HepG2 (cell line): Measurements from ENCODE around the gene GRK3. TPM values are rescaled to one million over a fixed set of nuclear protein-coding genes. Genes with fewer than 3 reads are reported as not detected.
A peak's percentile ranks its signal among the peaks of the same experiment; 100 is the strongest.

Source experiments
- ATAC-seq: fragments of 200-7000 bp; cut with Tn5 transposase; 3 replicates; pipeline ENCODE4 v1.9.1; 2020; ENCODE audit warnings: mild to moderate bottlenecking, moderate library complexity
- BruUV-seq: library from RNA; stranded (reverse); fragments of 400-500 nt; replicated peaks from 2 replicates; lab custom pipeline; 2021; lab: Mats Ljungman, UMichigan
- CTCF ChIA-PET: fragments of 300-600 bp; formaldehyde crosslinking; extraction: SDS; loops from one replicate; lab custom pipeline; 2021; ENCODE audit warnings: low total read pairs, inconsistent platforms, low intra/inter-chr PET ratio; lab: Yijun Ruan, JAX
- POLR2A ChIA-PET: fragments of 350-600 bp; sonication (Branson Sonifier 250); formaldehyde crosslinking; loops from one replicate; lab custom pipeline; 2020; ENCODE audit warnings: antibody characterized with exemption, inconsistent platforms; lab: Yijun Ruan, JAX
- DNase-seq: peaks from one replicate; pipeline ENCODE4 v3.0.0-alpha.2; 2015; ENCODE audit warnings: low spot score
- FAIRE-seq: peaks from 3 replicates; lab custom pipeline; 2011; peaks lifted over from hg19 to GRCh38; lab: Jason Lieb, UNC
- H2AFZ ChIP-seq: one replicate; pipeline ENCODE4 v1.6.1; 2011; ENCODE audit warnings: low read length, inconsistent platforms
- H3K27ac ChIP-seq: fragments of 300-600 bp; 3 replicates; pipeline ENCODE4 v1.8.0; 2011; ENCODE audit warnings: mixed run types, mild to moderate bottlenecking, mixed read lengths, low read length, inconsistent platforms; ENCODE audit not compliant: insufficient read depth; ENCODE audit errors: extremely low read length
- H3K27me3 ChIP-seq, 2 experiments: fragments of 200-600 bp in 1 of 2; 2 replicates in 1 of 2; 3 replicates in 1 of 2; pipeline versions ENCODE4 v1.6.0 to v1.8.0; 2011; ENCODE audit warnings: low read length in 2 of 2, mild to moderate bottlenecking in 2 of 2, moderate library complexity in 2 of 2, inconsistent platforms in 1 of 2; ENCODE audit not compliant: insufficient read depth in 2 of 2, control insufficient read depth in 1 of 2
- H3K36me3 ChIP-seq, 2 experiments: fragments of 200-600 bp in 1 of 2; replicated peaks in 1 of 2; 2 replicates in 1 of 2; 3 replicates in 1 of 2; pipeline versions ENCODE4 v1.5.1 to v1.8.0; 2011; ENCODE audit warnings: low read length in 2 of 2, inconsistent platforms in 1 of 2; ENCODE audit not compliant: insufficient read depth in 2 of 2, control insufficient read depth in 1 of 2
- H3K4me1 ChIP-seq: 2 replicates; pipeline ENCODE4 v1.5.1; 2012; ENCODE audit warnings: low read length, inconsistent platforms; ENCODE audit not compliant: insufficient read depth
- H3K4me2 ChIP-seq: 2 replicates; pipeline ENCODE4 v1.6.0; 2011; ENCODE audit warnings: low read depth, low read length, inconsistent platforms
- H3K4me3 ChIP-seq, 3 experiments: fragments of 200-600 bp in 1 of 3; sonication (generic), shearing (Covaris generic) in 1 of 3; replicated peaks in 1 of 3; 2 replicates each; pipeline ENCODE4 v1.5.1; 2011 to 2016; ENCODE audit warnings: low read length in 3 of 3, inconsistent platforms in 2 of 3, low read depth in 2 of 3, mild to moderate bottlenecking in 2 of 3, control low read depth in 1 of 3, mixed read lengths in 1 of 3; ENCODE audit not compliant: insufficient read depth in 1 of 3
- H3K79me2 ChIP-seq: one replicate; pipeline ENCODE4 v1.6.1; 2011; ENCODE audit warnings: low read length, inconsistent platforms; ENCODE audit not compliant: insufficient read depth
- H3K9ac ChIP-seq: 2 replicates; pipeline ENCODE4 v1.6.0; 2011; ENCODE audit warnings: mild to moderate bottlenecking, low read depth, low read length, inconsistent platforms; ENCODE audit not compliant: insufficient read depth
- H3K9me3 ChIP-seq: 2 replicates; pipeline ENCODE4 v1.5.1; 2012; ENCODE audit warnings: mild to moderate bottlenecking, low read length
- H4K20me1 ChIP-seq: 2 replicates; pipeline ENCODE4 v1.6.0; 2011; ENCODE audit warnings: inconsistent platforms, mild to moderate bottlenecking, low read length, moderate library complexity; ENCODE audit not compliant: insufficient read depth
- SOX13 ChIP-seq, 3 experiments: fragments of 450-650 bp in 1 of 3; sonication (generic) in 1 of 3; formaldehyde crosslinking in 1 of 3; IDR thresholded peaks in 2 of 3; conservative IDR thresholded peaks in 1 of 3; 2 replicates each; pipeline versions ENCODE4 v1.5.0 to v1.6.1; 2016 to 2020; ENCODE audit warnings: antibody characterized with exemption in 1 of 3, mild to moderate bottlenecking in 1 of 3, missing compliant biosample characterization in 1 of 3, missing genetic modification reagents in 1 of 3, moderate library complexity in 1 of 3
- ZBTB20 ChIP-seq: sonication (generic); formaldehyde crosslinking; IDR thresholded peaks from 2 replicates; pipeline ENCODE4 v1.8.1; 2023; ENCODE audit warnings: missing genetic modification reagents, low read depth, mild to moderate bottlenecking, borderline replicate concordance
- ZNF749 ChIP-seq: sonication (generic); formaldehyde crosslinking; IDR thresholded peaks from 2 replicates; pipeline ENCODE4 v1.8.0; 2022; ENCODE audit warnings: mild to moderate bottlenecking, missing genetic modification reagents, moderate library complexity, borderline replicate concordance
- WGBS: methylation state at CpG from one replicate; pipeline ENCODE4 v1.1.6; 2017; ENCODE audit warnings: low lambda C conversion rate; 5-methylcytosine and 5-hydroxymethylcytosine counted together
- in situ Hi-C: cut with HindIII; loops from 2 replicates; pipeline ENCODE4 v1.10.0; 2017; ENCODE audit warnings: low pct_unique_long_range_greater_than_20kb; ENCODE audit not compliant: extremely low pct_ligation_motif_present
- intact Hi-C: fragments of 100-400 bp; cut with micrococcal nuclease; formaldehyde crosslinking; loops from one replicate; pipeline ENCODE4 v1.10.0; 2022; ENCODE audit not compliant: unreplicated experiment
- polyA plus RNA-seq, 8 experiments: library from polyadenylated mRNA; depleted of rRNA in 3 of 8; stranded (reverse) in 7 of 8; unstranded in 1 of 8; fragments of >200 nt; fragmentation: Illumina TruSeq in 4 of 8; extraction: Trizol in 4 of 8; gene quantifications; 2 replicates each; pipeline versions ENCODE4 v1.2.1 to v1.2.3, GENCODE V29; 2011 to 2016; ENCODE audit warnings: low read depth in 4 of 8, missing spikeins in 1 of 8, mixed read lengths in 1 of 8; ENCODE audit not compliant: insufficient read depth in 1 of 8
- total RNA-seq, 5 experiments: library from RNA; depleted of rRNA; stranded (reverse); fragments of >200 nt; fragmentation: Illumina TruSeq; extraction: Trizol; gene quantifications; 2 replicates each; pipeline ENCODE4 v1.2.3, GENCODE V29; 2016; ENCODE audit warnings: low read depth in 1 of 5
- TF ChIP-seq, protein P1 (sequence below), 2 experiments: IDR thresholded peaks; 2 replicates each; pipeline ENCODE4 v1.6.1; 2011 to 2012; ENCODE audit warnings: low read length in 2 of 2, borderline replicate concordance in 1 of 2, low read depth in 1 of 2, mild to moderate bottlenecking in 1 of 2, moderate library complexity in 1 of 2
- TF ChIP-seq, protein P2 (sequence below): sonication (generic); formaldehyde crosslinking; IDR thresholded peaks from 2 replicates; pipeline ENCODE4 v1.8.0; 2022; ENCODE audit warnings: mild to moderate bottlenecking, missing genetic modification reagents, moderate library complexity

GRK3 gene
- total and polyA plus RNA-seq, 2 of the 13 experiments (the other 11 are each of a cell fraction or from before 2014, with no cell fraction given): 8.5 to 16.7 TPM

DNA sequence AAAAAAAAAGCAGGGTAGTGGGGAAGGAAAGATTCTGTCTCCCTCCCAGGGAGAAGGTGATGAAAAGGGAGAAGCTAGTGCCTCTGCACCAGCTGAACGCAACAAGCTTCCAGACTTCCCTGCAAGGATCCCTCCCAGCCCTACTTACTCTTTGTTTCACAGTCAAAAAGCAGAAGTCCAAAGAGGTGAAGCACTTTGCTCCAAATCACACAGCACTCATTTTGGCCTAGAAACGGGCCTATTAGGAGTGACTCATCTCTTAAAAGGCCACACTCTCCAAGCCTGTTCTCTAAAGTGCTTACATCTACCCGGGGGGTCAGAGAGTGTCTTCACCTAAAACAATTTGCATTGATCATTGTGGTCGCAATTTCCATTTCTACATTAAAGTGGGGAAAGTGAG lies 17.7 kb upstream of the GRK3 start (continued):
- TF ChIP-seq, protein P1, sequence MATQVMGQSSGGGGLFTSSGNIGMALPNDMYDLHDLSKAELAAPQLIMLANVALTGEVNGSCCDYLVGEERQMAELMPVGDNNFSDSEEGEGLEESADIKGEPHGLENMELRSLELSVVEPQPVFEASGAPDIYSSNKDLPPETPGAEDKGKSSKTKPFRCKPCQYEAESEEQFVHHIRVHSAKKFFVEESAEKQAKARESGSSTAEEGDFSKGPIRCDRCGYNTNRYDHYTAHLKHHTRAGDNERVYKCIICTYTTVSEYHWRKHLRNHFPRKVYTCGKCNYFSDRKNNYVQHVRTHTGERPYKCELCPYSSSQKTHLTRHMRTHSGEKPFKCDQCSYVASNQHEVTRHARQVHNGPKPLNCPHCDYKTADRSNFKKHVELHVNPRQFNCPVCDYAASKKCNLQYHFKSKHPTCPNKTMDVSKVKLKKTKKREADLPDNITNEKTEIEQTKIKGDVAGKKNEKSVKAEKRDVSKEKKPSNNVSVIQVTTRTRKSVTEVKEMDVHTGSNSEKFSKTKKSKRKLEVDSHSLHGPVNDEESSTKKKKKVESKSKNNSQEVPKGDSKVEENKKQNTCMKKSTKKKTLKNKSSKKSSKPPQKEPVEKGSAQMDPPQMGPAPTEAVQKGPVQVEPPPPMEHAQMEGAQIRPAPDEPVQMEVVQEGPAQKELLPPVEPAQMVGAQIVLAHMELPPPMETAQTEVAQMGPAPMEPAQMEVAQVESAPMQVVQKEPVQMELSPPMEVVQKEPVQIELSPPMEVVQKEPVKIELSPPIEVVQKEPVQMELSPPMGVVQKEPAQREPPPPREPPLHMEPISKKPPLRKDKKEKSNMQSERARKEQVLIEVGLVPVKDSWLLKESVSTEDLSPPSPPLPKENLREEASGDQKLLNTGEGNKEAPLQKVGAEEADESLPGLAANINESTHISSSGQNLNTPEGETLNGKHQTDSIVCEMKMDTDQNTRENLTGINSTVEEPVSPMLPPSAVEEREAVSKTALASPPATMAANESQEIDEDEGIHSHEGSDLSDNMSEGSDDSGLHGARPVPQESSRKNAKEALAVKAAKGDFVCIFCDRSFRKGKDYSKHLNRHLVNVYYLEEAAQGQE (IDR thresholded peaks at IDR 0.05; ENCODE audit: borderline replicate concordance in 1 of 2, low read depth in 1 of 2, low read length in 2 of 2): no peak
- TF ChIP-seq, protein P2, sequence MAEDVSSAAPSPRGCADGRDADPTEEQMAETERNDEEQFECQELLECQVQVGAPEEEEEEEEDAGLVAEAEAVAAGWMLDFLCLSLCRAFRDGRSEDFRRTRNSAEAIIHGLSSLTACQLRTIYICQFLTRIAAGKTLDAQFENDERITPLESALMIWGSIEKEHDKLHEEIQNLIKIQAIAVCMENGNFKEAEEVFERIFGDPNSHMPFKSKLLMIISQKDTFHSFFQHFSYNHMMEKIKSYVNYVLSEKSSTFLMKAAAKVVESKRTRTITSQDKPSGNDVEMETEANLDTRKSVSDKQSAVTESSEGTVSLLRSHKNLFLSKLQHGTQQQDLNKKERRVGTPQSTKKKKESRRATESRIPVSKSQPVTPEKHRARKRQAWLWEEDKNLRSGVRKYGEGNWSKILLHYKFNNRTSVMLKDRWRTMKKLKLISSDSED (CRISPR knock-in tag): no peak
- TF ChIP-seq ZNF749 (CRISPR knock-in tag): no peak
- TF ChIP-seq, all 625 proteins: peak for 0

DNA sequence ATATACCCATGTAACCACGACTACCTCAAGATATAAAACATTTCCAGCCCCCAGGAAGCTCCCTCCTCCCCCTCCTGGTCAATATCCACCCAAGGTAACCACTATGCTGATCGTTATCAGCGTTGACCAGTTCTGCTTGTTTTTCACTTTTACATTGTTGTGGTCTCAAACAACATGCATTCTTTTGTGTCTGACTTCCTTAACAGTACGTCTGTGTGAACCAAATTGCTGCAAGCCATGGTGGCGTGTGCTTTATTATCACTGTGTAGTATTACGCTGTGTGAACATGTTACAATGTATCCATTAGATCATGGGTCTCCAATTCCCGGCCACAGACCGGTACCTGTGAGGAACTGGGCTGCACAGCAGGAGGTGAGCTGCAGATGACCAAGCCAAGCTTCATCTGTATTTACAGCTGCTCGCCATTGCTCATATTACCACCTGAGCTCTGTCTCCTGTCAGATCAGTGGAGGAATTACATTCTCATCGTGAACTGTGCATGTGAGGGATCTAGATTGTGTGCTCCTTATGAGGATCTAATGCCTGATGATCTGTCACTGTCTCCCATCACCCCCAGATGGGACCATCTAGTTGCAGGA lies 15.5 kb upstream of the GRK3 start:
- H3K4me3 ChIP-seq: no peak overlapping the region
- no peak for TF ChIP-seq ZBTB20
- no peak for TF ChIP-seq SOX13 (IDR thresholded peaks at IDR 0.05)
- TF ChIP-seq SOX13 (CRISPR knock-in tag; conservative IDR thresholded peaks at IDR 0.05 in 1 of 2, IDR thresholded peaks at IDR 0.05 in 1 of 2): peak in 1 of 2 experiments; percentile 44; a peak in 1 of 4 replicates
- in situ Hi-C loops: no loop called here
- no peak for ATAC-seq
- POLR2A ChIA-PET: no interaction called here
- intact Hi-C loops: no loop called here
- H3K79me2 ChIP-seq: no peaks in the 10 kb centered on the region
- H2AFZ ChIP-seq: no peak overlapping the region
- H3K9ac ChIP-seq: no peak overlapping the region
- DNase-seq: no peak
- H3K27me3 ChIP-seq: no peaks in the 10 kb centered on the region; a peak in 1 of 5 replicates
- no peaks in the 10 kb centered on the region for H4K20me1 ChIP-seq
- BruUV-seq: no TSS peak
- no peak for FAIRE-seq
- CTCF ChIA-PET: no interaction called here
- H3K27ac ChIP-seq: no peak overlapping the region
- WGBS: 67% methylated on average over 9 of the region's 10 CpGs
- H3K4me2 ChIP-seq: no peak overlapping the region
- no peaks in the 10 kb centered on the region for H3K9me3 ChIP-seq
- no peaks in the 10 kb centered on the region for H3K36me3 ChIP-seq
- peaks cover 32% of the 10 kb centered on the region for H3K4me1 ChIP-seq
